ENCODE data around the gene GALNT10. TPM values are rescaled to one million over a fixed set of nuclear protein-coding genes. Genes with fewer than 3 reads are reported as not detected.

The GALNT10 gene
- total RNA-seq, 1 donor from 2014 or later = 10.2 TPM

- H3K4me1 Mint-ChIP-seq = peaks cover 61% of the 10 kb centered on the region
- peaks cover 4% of the 10 kb centered on the region for H3K27me3 Mint-ChIP-seq (ENCODE audit: insufficient read depth, low read depth)
- H3K36me3 ChIP-seq = no peaks in the 10 kb centered on the region
- DNase-seq (ENCODE audit: low spot score) = peak; percentile 83
- peak overlapping the region; percentile 55 for H3K4me2 ChIP-seq
- no peak overlapping the region for H3K4me3 ChIP-seq
- peaks cover 13% of the 10 kb centered on the region for H3K4me1 ChIP-seq
- peak overlapping the region; percentile 82 for H3K27ac ChIP-seq
- no peak overlapping the region for H2AFZ ChIP-seq (replicated peaks)
- no peak for TF ChIP-seq CTCF (IDR thresholded peaks at IDR 0.05)
- TF ChIP-seq EZH2 (IDR thresholded peaks at IDR 0.05) = no peak
- no peak for TF ChIP-seq EZH2phosphoT487 (IDR thresholded peaks at IDR 0.05)
- no peak overlapping the region for H3K9ac ChIP-seq
- peak overlapping the region; percentile 43 for H3K4me3 Mint-ChIP-seq
- H3K9me3 Mint-ChIP-seq = no peaks in the 10 kb centered on the region
- H3F3A ChIP-seq (ENCODE audit: low read depth) = peaks cover 11% of the 10 kb centered on the region
- no peaks in the 10 kb centered on the region for H3K9me3 ChIP-seq (ENCODE audit: low read depth)
- H3K36me3 Mint-ChIP-seq = peaks cover 5% of the 10 kb centered on the region
- no peaks in the 10 kb centered on the region for H3K79me2 ChIP-seq (ENCODE audit: low read depth)
- no peaks in the 10 kb centered on the region for H3K27me3 ChIP-seq
- H3K27ac Mint-ChIP-seq = peak overlapping the region; percentile 93
- no peaks in the 10 kb centered on the region for H4K20me1 ChIP-seq (ENCODE audit: low read depth)
These were observed 177.7 kb downstream of the GALNT10 start for GRCh38 chr5:154368041-154368800.

GRCh38 chr5:154369682-154370081 lies 179.1 kb downstream of the GALNT10 start:
- TF ChIP-seq CTCF (IDR thresholded peaks at IDR 0.05) (no peak), EZH2phosphoT487 (IDR thresholded peaks at IDR 0.05) (no peak), EZH2 (IDR thresholded peaks at IDR 0.05) (no peak)
- H3K4me1 Mint-ChIP-seq = peaks cover 56% of the 10 kb centered on the region
- H3K36me3 Mint-ChIP-seq = peaks cover 5% of the 10 kb centered on the region
- no peak overlapping the region for H2AFZ ChIP-seq (replicated peaks)
- H3K79me2 ChIP-seq (ENCODE audit: low read depth) = no peaks in the 10 kb centered on the region
- H3K27me3 Mint-ChIP-seq (ENCODE audit: insufficient read depth, low read depth) = peaks cover 4% of the 10 kb centered on the region
- no peak overlapping the region for H3K27ac ChIP-seq
- H3K36me3 ChIP-seq = no peaks in the 10 kb centered on the region
- H3K9ac ChIP-seq = no peak overlapping the region
- H3K4me2 ChIP-seq = no peak overlapping the region
- peak overlapping the region; percentile 92 for H3K27ac Mint-ChIP-seq
- no peak overlapping the region for H3K4me3 ChIP-seq
- peaks cover 13% of the 10 kb centered on the region for H3K4me1 ChIP-seq
- no peak for DNase-seq (ENCODE audit: low spot score)
- H3K9me3 ChIP-seq (ENCODE audit: low read depth) = no peaks in the 10 kb centered on the region
- no peak overlapping the region for H3K4me3 Mint-ChIP-seq
- no peaks in the 10 kb centered on the region for H3K9me3 Mint-ChIP-seq
- no peaks in the 10 kb centered on the region for H4K20me1 ChIP-seq (ENCODE audit: low read depth)
- peaks cover 11% of the 10 kb centered on the region for H3F3A ChIP-seq (ENCODE audit: low read depth)
- no peaks in the 10 kb centered on the region for H3K27me3 ChIP-seq

- H3K27me3 ChIP-seq = no peaks in the 10 kb centered on the region
- H3F3A ChIP-seq (ENCODE audit: low read depth) = peaks cover 11% of the 10 kb centered on the region
- no peak overlapping the region for H3K4me2 ChIP-seq
- H3K9me3 Mint-ChIP-seq = no peaks in the 10 kb centered on the region
- H3K27ac Mint-ChIP-seq = peak overlapping the region; percentile 92
- no peak overlapping the region for H3K9ac ChIP-seq
- peaks cover 13% of the 10 kb centered on the region for H3K4me1 ChIP-seq
- no peaks in the 10 kb centered on the region for H3K79me2 ChIP-seq (ENCODE audit: low read depth)
- H2AFZ ChIP-seq (replicated peaks) = no peak overlapping the region
- no peak overlapping the region for H3K4me3 Mint-ChIP-seq
- H3K27ac ChIP-seq = no peak overlapping the region
- no peak overlapping the region for H3K4me3 ChIP-seq
- no peaks in the 10 kb centered on the region for H3K36me3 ChIP-seq
- no peaks in the 10 kb centered on the region for H4K20me1 ChIP-seq (ENCODE audit: low read depth)
- H3K36me3 Mint-ChIP-seq = peaks cover 5% of the 10 kb centered on the region
- peaks cover 4% of the 10 kb centered on the region for H3K27me3 Mint-ChIP-seq (ENCODE audit: insufficient read depth, low read depth)
- no peaks in the 10 kb centered on the region for H3K9me3 ChIP-seq (ENCODE audit: low read depth)
- peak; percentile 24 for DNase-seq (ENCODE audit: low spot score)
- TF ChIP-seq EZH2 (IDR thresholded peaks at IDR 0.05) (no peak), EZH2phosphoT487 (IDR thresholded peaks at IDR 0.05) (no peak), CTCF (IDR thresholded peaks at IDR 0.05) (no peak)
- H3K4me1 Mint-ChIP-seq = peaks cover 51% of the 10 kb centered on the region
These were observed 179.6 kb downstream of the GALNT10 start for GRCh38 chr5:154370119-154370518.
